Gastrocnemius medialis (tissue), 4 donors: ENCODE measurements around the gene GRB2.

Source experiments
- CTCF ChIP-seq, 5 experiments: fragments of 450-650 bp in 3 of 5; fragments of 200-600 bp in 2 of 5; sonication (generic) in 2 of 5; IDR thresholded peaks in 4 of 5; conservative IDR thresholded peaks in 1 of 5; 1 replicate in 4 of 5; 2 replicates in 1 of 5; pipeline ENCODE4 v1.5.1; 2016 to 2019; ENCODE audit warnings: antibody characterized with exemption in 5 of 5, mild to moderate bottlenecking in 3 of 5, moderate library complexity in 3 of 5
- POLR2A ChIP-seq, 2 donors: fragments of 450-650 bp; IDR thresholded peaks; one replicate each; pipeline ENCODE4 v1.6.1; 2017; ENCODE audit warnings: antibody characterized with exemption in 2 of 2, mild to moderate bottlenecking in 2 of 2, moderate library complexity in 2 of 2

DNA sequence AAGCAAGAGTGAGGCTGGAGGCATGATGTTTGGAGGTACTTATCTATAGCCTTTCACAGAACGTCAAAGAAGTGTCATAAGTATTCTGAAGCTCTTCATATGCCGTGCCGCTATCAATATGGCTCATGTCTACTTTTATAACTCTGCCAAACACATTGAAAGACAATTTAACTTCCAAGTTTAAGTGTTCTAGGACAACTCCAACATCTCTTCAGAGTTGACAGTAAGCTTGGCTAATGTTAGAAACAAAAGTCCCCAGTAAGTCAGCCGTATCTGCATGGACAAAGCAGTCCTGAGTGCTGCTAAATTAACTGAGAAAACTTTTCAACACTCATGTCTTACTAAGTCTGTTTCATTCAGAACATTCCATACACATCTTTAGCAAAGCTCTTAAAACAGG is 32.2 kb downstream of the GRB2 start:
- TF ChIP-seq CTCF (IDR thresholded peaks at IDR 0.05 in 4 of 5, conservative IDR thresholded peaks at IDR 0.05 in 1 of 5), result no peak
- no peak for TF ChIP-seq POLR2A (IDR thresholded peaks at IDR 0.05)
